ENCODE results near the gene KCNJ5.

DNA sequence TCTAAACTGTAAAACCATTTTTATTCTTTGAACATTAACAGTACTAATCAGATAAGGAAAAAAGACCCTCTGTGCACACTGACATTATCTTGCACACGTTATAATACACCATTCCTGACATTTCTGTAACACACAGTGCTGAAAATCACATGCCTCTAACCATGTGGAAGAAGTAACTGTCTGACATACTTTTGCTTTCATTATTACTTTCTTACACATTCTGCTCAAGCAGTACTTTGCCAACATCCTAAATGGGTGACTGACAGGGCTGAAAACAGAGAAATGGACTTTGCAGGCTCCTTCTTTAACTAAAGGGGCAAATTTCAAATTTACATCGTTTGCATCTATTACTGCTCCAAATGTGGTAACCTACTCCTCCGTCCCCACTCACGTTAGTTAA lies 74.3 kb downstream of the KCNJ5 start:
- no peak for TF ChIP-seq ZNF423 (CRISPR knock-in tag; IDR thresholded peaks at IDR 0.05)
- TF ChIP-seq, protein P1, sequence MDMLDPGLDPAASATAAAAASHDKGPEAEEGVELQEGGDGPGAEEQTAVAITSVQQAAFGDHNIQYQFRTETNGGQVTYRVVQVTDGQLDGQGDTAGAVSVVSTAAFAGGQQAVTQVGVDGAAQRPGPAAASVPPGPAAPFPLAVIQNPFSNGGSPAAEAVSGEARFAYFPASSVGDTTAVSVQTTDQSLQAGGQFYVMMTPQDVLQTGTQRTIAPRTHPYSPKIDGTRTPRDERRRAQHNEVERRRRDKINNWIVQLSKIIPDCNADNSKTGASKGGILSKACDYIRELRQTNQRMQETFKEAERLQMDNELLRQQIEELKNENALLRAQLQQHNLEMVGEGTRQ (CRISPR knock-in tag; IDR thresholded peaks at IDR 0.05), result no peak
- TF ChIP-seq, protein P2, sequence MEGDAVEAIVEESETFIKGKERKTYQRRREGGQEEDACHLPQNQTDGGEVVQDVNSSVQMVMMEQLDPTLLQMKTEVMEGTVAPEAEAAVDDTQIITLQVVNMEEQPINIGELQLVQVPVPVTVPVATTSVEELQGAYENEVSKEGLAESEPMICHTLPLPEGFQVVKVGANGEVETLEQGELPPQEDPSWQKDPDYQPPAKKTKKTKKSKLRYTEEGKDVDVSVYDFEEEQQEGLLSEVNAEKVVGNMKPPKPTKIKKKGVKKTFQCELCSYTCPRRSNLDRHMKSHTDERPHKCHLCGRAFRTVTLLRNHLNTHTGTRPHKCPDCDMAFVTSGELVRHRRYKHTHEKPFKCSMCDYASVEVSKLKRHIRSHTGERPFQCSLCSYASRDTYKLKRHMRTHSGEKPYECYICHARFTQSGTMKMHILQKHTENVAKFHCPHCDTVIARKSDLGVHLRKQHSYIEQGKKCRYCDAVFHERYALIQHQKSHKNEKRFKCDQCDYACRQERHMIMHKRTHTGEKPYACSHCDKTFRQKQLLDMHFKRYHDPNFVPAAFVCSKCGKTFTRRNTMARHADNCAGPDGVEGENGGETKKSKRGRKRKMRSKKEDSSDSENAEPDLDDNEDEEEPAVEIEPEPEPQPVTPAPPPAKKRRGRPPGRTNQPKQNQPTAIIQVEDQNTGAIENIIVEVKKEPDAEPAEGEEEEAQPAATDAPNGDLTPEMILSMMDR (IDR thresholded peaks at IDR 0.05), result no peak
- no peak for TF ChIP-seq GRHL2 (CRISPR knock-in tag; IDR thresholded peaks at IDR 0.05; ENCODE audit: insufficient replicate concordance, severe bottlenecking)
- TF ChIP-seq FOXJ3 (CRISPR knock-in tag; IDR thresholded peaks at IDR 0.05; ENCODE audit: borderline replicate concordance), result no peak
- TF ChIP-seq, protein P3, sequence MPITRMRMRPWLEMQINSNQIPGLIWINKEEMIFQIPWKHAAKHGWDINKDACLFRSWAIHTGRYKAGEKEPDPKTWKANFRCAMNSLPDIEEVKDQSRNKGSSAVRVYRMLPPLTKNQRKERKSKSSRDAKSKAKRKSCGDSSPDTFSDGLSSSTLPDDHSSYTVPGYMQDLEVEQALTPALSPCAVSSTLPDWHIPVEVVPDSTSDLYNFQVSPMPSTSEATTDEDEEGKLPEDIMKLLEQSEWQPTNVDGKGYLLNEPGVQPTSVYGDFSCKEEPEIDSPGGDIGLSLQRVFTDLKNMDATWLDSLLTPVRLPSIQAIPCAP (CRISPR knock-in tag; IDR thresholded peaks at IDR 0.05), result no peak
- TF ChIP-seq, protein P4, sequence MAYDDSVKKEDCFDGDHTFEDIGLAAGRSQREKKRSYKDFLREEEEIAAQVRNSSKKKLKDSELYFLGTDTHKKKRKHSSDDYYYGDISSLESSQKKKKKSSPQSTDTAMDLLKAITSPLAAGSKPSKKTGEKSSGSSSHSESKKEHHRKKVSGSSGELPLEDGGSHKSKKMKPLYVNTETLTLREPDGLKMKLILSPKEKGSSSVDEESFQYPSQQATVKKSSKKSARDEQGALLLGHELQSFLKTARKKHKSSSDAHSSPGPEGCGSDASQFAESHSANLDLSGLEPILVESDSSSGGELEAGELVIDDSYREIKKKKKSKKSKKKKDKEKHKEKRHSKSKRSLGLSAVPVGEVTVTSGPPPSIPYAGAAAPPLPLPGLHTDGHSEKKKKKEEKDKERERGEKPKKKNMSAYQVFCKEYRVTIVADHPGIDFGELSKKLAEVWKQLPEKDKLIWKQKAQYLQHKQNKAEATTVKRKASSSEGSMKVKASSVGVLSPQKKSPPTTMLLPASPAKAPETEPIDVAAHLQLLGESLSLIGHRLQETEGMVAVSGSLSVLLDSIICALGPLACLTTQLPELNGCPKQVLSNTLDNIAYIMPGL (CRISPR knock-in tag; IDR thresholded peaks at IDR 0.05), result no peak
- TF ChIP-seq, protein P5, sequence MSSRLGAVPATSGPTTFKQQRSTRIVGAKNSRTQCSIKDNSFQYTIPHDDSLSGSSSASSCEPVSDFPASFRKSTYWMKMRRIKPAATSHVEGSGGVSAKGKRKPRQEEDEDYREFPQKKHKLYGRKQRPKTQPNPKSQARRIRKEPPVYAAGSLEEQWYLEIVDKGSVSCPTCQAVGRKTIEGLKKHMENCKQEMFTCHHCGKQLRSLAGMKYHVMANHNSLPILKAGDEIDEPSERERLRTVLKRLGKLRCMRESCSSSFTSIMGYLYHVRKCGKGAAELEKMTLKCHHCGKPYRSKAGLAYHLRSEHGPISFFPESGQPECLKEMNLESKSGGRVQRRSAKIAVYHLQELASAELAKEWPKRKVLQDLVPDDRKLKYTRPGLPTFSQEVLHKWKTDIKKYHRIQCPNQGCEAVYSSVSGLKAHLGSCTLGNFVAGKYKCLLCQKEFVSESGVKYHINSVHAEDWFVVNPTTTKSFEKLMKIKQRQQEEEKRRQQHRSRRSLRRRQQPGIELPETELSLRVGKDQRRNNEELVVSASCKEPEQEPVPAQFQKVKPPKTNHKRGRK (CRISPR knock-in tag; IDR thresholded peaks at IDR 0.05; ENCODE audit: borderline replicate concordance), result no peak
- TF ChIP-seq IRF2 (CRISPR knock-in tag; IDR thresholded peaks at IDR 0.05; ENCODE audit: borderline replicate concordance, low read depth), result no peak
- TF ChIP-seq, protein P6, sequence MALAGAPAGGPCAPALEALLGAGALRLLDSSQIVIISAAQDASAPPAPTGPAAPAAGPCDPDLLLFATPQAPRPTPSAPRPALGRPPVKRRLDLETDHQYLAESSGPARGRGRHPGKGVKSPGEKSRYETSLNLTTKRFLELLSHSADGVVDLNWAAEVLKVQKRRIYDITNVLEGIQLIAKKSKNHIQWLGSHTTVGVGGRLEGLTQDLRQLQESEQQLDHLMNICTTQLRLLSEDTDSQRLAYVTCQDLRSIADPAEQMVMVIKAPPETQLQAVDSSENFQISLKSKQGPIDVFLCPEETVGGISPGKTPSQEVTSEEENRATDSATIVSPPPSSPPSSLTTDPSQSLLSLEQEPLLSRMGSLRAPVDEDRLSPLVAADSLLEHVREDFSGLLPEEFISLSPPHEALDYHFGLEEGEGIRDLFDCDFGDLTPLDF (CRISPR knock-in tag; IDR thresholded peaks at IDR 0.05), result no peak

Measured in WTC11 (cell line).